GM19238 (cell line): ENCODE data around the gene PDCD4.
"Not testable (repeated sequence)": the region's sequence is repeated elsewhere in the genome, so short reads cannot be mapped to it uniquely, and the experiment has no call there.

Experiments
- DNase-seq: peaks from one replicate; pipeline ENCODE4 v3.0.0; 2011; ENCODE audit warnings: low spot score; ENCODE audit not compliant: insufficient read length

PDCD4 gene

DNA sequence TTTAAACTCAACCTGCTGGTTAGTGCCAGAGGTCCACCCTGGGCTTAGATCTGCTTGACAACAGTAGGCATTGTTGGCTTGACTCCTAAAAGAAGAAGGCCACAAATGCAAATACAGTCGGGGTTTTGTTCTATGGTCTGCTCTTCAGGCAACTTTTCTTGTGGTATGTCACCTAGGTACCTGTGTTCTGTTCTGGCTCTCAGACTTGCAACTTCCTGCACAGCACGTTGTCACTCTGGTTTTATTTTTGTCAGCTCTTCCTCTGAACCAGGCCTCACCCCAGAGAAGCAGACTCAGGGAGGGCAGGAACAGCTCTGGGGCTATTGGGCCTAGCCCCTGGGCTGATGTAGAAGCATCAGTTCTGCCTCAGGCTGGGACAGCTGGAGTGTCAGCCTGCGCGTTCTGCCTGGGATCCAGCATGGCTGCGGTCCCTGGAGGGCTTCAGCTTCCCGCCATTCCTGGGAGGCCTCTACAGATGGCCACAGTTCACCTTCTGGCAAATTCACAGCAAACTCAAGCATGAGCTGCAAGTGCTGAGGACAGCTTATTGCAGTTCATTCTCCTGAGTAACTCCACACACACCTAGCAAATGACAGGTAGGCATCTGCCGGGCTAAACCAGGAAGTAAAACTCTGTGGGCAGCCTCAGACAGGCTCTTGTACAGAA lies 11.0 kb upstream of the PDCD4 start:
- DNase-seq = no peak

DNA sequence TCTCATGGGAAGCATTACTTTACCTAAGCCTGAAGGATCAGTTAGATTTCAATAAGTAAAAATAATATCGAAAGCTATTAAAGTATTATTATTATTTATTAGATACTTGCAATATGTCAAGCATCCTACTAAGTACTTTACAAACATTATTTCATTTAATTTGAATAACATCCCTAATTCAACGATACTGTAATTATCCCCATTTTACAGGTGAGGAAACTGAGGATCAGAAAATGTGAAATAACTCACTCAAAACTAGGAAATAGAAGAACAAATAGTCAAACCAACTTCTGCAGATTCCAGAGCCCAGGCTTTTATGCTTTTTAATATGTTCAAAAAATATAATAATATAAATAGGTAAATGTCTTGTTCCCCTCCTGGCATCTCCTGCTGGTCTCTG lies 10.3 kb upstream of the PDCD4 start:
- no peak for DNase-seq

DNA sequence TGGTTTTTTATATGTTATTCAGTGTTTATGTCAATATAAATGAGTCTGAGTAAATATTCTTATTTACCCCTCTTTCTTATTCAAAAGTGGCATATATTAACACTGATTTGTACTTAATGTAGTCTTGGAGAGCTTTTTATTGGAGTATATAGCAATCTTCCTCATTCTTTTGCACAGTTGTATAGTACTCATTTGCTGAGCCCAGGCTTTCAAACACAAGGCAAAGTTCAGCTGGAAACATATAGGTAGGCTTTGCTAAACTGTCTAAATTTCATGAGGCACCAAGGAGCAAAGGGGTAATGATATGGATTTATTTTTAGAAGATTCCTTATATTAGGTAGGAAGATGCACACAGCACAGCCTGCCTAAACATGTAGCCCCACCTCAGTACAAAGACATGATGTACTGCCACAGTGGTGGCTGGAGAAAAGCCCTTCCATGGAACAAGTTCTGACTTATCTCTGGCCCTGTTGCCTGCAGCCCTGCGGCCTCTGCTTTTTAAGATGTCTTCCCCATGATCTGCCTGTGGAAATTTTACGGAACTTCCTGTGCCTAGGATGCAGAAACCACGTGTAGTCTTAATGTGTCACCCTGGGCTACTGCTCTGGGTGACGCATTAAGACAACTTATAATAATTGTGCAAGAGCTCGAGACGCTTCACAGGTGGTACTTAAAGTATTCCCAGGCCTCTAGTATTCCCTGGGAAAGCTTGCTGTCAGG lies 9.6 kb upstream of the PDCD4 start:
- DNase-seq = no peak

- no peak for DNase-seq
These were observed 8.8 kb upstream of the PDCD4 start for GRCh38 chr10:110862961-110863360.

- no peak for DNase-seq
These were observed 8.4 kb upstream of the PDCD4 start for GRCh38 chr10:110863361-110863760.

DNA sequence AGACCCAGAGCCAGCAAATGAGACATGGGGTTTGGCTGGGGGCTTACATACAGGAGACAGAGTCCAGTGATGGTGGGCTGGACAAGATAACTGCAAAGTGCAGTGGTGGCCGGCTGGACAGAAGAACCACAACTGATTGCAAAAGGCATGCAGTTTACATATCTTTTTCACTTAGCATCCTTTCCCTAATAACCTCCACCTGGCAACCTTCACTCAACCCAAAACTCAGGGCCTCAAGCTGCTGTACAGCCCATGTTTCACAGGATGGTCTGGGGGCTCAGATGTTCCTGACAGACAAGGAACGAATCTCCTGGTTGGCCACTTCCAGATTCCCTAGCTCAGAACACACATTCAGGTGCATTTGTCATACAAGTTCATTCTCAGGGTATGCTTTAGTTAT lies 7.8 kb upstream of the PDCD4 start:
- no peak for DNase-seq

- no peak for DNase-seq
These were observed 7.0 kb upstream of the PDCD4 start for GRCh38 chr10:110864662-110865140.

DNA sequence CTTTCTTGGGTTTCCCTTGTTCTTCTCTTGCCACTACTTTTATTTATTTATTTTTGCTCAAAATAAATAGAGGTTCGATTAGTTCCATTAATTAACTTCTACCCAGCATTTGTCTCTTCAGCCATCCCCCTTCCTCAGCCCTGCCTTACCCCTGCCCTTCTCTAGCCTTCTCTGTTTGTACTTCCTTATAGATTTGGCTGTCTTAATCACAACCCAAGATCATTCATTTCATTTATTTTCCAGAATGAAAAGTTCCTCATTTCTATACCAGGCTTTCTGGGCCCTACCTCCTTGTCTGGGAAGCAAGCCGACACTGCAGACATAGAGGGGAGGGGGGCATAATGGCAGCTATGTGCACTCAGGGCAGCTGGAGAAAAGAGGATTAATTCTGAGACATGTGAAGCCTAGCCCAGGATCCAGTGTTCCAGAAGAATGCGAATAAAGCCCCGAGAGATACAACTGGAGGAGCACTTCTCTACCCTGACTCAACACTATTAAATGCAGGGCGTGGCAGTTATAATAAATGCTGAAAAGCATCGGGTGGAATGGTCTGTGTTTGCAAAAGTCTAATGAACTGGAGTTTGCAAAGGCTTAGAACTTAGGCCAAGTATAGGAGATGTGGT lies 6.4 kb upstream of the PDCD4 start:
- DNase-seq = no peak

DNA sequence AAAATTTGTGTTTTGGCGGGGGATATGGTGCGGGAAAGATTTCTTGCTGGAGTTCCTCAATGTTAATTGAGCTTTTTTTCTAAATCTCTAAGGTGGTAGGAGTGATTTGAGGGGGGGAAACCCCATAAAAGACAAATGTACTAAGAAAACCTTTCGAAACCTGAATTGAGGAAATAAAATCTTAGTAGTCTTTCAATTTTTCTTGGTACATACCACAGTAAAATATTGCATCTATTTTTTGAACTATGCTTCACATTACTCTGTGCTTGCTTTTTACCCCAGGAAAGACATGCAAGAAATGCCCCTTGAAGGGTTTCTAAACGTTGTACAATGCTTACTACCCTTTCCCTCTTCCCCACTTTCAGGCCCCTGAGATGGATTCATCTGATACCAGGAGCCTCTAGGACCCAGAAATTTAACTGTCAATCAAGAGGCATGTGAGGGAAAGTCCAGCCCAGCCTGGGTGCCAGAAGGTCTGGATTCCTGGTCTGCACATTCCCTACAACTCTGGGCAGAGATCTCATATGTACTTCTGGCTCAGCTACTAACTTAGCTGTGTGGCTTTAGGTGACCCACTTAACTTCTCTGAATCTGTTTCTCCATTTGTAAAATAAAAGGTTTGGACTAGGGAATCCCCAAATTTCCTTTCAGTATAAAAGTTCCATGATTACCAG lies 5.8 kb upstream of the PDCD4 start:
- DNase-seq = no peak

DNA sequence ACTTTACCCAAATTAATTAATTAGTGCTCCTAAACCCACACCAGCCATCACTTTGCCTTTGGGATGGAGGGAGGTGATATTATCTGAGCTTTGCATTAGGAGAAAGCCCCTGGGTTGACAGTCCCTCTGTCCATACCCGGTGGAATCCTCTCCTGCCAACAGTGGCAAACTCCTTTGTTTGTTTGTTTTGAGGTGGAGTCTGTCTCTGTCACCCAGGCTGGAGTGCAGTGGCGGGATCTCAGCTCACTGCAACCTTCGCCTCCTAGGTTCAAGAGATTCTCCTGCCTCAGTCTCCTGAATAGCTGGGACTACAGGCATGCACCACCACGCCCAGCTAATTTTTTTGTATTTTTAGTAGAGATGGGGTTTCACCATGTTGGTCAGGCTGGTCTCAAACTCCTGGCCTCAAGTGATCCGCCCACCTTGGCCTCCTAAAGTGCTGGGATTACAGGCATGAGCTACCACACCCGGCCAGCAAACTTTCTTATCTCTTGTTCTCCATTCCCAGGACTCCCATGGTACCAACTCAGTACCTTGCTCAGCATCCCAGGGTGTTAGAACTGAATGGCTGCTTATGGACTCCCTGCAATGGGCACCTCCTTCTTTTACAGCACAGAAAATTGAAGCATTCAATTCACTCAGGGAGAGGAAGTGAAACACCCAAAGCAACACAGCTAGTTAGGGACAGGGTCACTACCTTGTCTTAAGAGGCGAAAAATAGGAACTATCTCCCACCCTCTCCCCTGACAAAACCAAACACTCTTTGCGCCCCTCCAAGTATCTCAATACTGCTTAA lies 4.5 kb upstream of the PDCD4 start:
- DNase-seq = not testable (repeated sequence)

GRCh38 chr10:110867807-110868465 lies 3.8 kb upstream of the PDCD4 start:
- DNase-seq = no peak

DNA sequence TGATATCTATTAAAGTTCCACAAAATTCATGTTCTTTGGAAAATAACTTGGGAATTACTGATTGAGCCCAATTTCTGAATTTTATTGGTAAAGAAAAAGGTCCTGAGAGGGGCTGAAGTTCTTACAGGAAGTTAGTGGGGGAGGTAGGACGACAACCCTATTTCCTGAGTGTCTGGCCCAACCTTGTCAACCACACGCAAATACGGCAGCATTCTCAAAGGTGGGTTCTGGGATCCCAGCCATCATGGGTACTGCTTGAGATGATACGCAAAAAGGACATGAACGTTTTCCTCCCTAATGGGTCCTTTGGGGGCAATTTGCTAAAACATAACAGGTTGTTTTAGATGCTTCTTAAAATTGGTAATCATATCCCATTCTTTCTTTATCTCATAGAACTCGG lies 2.7 kb upstream of the PDCD4 start:
- no peak for DNase-seq

GRCh38 chr10:110870823-110871297 lies 868 bp upstream of the PDCD4 start:
- no peak for DNase-seq

- DNase-seq = no peak
These were observed 636 bp downstream of the PDCD4 start for GRCh38 chr10:110872145-110872983.

DNA sequence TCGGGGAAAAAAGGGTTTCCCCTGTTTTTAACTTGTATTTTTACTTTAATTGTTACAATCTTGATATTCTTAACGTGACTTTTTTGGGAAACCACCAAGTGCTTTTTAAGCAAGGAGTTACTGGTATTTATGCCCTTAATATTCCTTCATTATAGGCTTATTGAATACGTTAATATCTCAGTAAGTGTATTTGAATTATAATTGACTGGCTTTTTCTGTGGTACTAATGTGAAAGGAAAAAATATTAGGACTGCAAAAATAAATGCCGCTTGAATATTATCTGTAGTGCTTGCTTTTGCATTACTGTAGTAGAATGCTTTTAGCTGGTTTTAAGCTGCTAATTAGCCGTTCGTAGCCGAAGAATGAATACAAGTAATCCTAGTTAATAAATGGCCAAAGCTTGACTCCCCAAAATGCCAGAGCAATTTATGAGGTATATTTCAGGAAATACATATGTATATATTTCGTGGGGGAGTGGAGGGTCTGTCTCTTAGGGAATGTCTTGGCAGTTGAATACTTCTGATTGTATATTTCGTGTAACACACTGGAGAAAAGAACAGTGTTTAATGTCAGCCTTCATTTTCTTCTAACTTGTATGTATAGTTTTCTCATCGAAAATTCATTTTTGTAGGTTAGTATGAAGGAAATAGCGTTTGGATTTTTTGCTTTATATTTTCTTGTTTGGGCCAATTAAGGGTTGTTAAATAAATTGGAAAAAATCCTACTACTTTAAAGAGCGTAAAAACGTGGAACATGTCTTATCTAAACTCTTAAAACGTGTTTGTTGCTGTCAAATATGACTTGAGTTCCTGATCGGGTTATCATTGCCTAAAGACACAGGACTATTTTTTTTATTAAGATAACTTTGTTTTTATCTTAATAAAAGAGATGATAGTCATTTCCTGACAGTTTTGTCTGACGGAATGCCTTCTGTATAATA lies 1.5 kb downstream of the PDCD4 start:
- DNase-seq = no peak

- DNase-seq = no peak
These were observed 2.2 kb downstream of the PDCD4 start for GRCh38 chr10:110873951-110874350.

GRCh38 chr10:110876000-110876399 lies 4.3 kb downstream of the PDCD4 start:
- DNase-seq = no peak

DNA sequence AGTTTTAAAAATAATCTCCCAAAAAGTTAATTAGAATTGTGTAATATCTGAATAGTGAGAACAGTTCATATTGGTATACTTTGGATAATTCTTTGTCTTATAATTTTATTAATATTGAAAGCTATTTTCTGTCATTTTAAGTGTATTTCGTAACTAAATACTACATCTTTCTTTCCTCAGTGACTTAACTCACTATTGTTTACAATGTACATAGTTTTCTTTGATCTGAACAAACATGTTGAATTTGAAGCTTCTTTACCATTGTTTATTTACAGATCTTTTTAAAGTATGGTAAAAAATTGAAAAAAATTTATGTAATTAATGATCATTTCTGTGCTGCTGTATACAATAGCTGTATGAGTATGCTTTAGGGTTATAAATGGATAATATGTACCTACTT lies 5.1 kb downstream of the PDCD4 start:
- DNase-seq = no peak

DNA sequence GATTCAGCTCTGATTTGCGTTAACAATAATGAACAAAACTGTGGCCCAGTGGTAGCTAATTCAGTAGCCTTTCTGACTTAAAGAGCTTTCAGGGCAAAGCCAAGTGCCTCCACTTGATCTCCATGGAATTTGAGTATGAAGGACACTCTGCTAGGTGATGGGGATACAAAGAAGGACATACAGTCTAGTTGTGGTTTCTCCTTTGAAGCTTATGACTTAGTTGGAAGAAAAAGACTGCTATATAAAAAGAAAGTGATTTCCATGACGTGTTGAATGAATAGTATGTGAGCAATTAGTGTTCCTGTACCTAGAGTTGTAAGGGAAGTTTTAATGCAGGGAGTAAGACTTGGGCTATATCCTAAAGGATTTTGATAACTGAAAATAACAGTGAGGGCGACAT lies 8.3 kb downstream of the PDCD4 start:
- no peak for DNase-seq
